Type B pancreatic cell (in vitro differentiated cells): ENCODE results near the gene BET1. TPM values are rescaled to one million over a fixed set of nuclear protein-coding genes. Genes with fewer than 3 reads are reported as not detected.

Source experiments
- DNase-seq: peaks from one replicate; pipeline ENCODE4 v3.0.0; 2021; ENCODE audit warnings: mixed read lengths; ENCODE audit not compliant: unreplicated experiment; ENCODE audit errors: extremely low spot score
- H3K27ac Mint-ChIP-seq: 2 replicates; pipeline ENCODE4 v1.8.0; 2021; ENCODE audit warnings: mild to moderate bottlenecking, mixed read lengths
- H3K27me3 Mint-ChIP-seq: 2 replicates; pipeline ENCODE4 v1.8.0; 2021; ENCODE audit warnings: mixed read lengths
- H3K36me3 Mint-ChIP-seq: 2 replicates; pipeline ENCODE4 v1.8.0; 2021; ENCODE audit warnings: mixed read lengths
- H3K4me1 Mint-ChIP-seq: one replicate; pipeline ENCODE4 v1.8.0; 2021; ENCODE audit warnings: mixed read lengths; ENCODE audit not compliant: unreplicated experiment
- H3K4me3 Mint-ChIP-seq: 2 replicates; pipeline ENCODE4 v1.8.0; 2021; ENCODE audit warnings: mild to moderate bottlenecking, mixed read lengths
- H3K9me3 Mint-ChIP-seq: 2 replicates; pipeline ENCODE4 v1.8.0; 2021; ENCODE audit warnings: mixed read lengths
- CTCF ChIP-seq: fragments of 200-600 bp; sonication (generic); conservative IDR thresholded peaks from 2 replicates; pipeline ENCODE4 v1.5.0; 2021; ENCODE audit warnings: antibody characterized with exemption, mild to moderate bottlenecking
- total RNA-seq: library from RNA; stranded (reverse); gene quantifications from 2 replicates; pipeline ENCODE4 v1.2.1, GENCODE V29; 2021; ENCODE audit warnings: low replicate concordance

Gene BET1
- total RNA-seq, 1 donor from 2014 or later, result 25.9 TPM

- no peak overlapping the region for H3K27ac Mint-ChIP-seq
- DNase-seq, result no peak
- H3K9me3 Mint-ChIP-seq, result no peaks in the 10 kb centered on the region
- H3K4me1 Mint-ChIP-seq, result no peaks in the 10 kb centered on the region
- no peak for TF ChIP-seq CTCF
- peaks cover 20% of the 10 kb centered on the region for H3K27me3 Mint-ChIP-seq
- H3K36me3 Mint-ChIP-seq, result no peaks in the 10 kb centered on the region
- H3K4me3 Mint-ChIP-seq, result no peak overlapping the region
These were observed 11.4 kb upstream of the BET1 start for GRCh38 chr7:94015538-94015937.

- TF ChIP-seq CTCF, result no peak
- no peak for DNase-seq
- no peaks in the 10 kb centered on the region for H3K4me1 Mint-ChIP-seq
- no peaks in the 10 kb centered on the region for H3K36me3 Mint-ChIP-seq
- H3K27ac Mint-ChIP-seq, result no peak overlapping the region
- peaks cover 25% of the 10 kb centered on the region for H3K27me3 Mint-ChIP-seq
- no peaks in the 10 kb centered on the region for H3K9me3 Mint-ChIP-seq
- H3K4me3 Mint-ChIP-seq, result no peak overlapping the region
These were observed 8.6 kb upstream of the BET1 start for GRCh38 chr7:94012746-94013145.

- Mint-ChIP-seq H3K4me3 (no peak overlapping the region), H3K36me3 (no peaks in the 10 kb centered on the region), H3K27ac (no peak overlapping the region), H3K9me3 (no peaks in the 10 kb centered on the region), H3K4me1 (no peaks in the 10 kb centered on the region), H3K27me3 (peaks cover 34% of the 10 kb centered on the region)
- no peak for DNase-seq
- TF ChIP-seq CTCF, result no peak
These were observed 7.7 kb upstream of the BET1 start for GRCh38 chr7:94011714-94012353.

GRCh38 chr7:94008537-94008936 lies 4.4 kb upstream of the BET1 start:
- no peaks in the 10 kb centered on the region for H3K9me3 Mint-ChIP-seq
- H3K27me3 Mint-ChIP-seq, result peaks cover 31% of the 10 kb centered on the region
- H3K4me1 Mint-ChIP-seq, result peaks cover 4% of the 10 kb centered on the region
- H3K27ac Mint-ChIP-seq, result no peak overlapping the region
- no peaks in the 10 kb centered on the region for H3K36me3 Mint-ChIP-seq
- no peak overlapping the region for H3K4me3 Mint-ChIP-seq
- no peak for TF ChIP-seq CTCF
- DNase-seq, result no peak

- no peak for DNase-seq
- Mint-ChIP-seq H3K9me3 (no peaks in the 10 kb centered on the region), H3K4me1 (peaks cover 15% of the 10 kb centered on the region), H3K4me3 (no peak overlapping the region), H3K27ac (no peak overlapping the region), H3K36me3 (peaks cover 4% of the 10 kb centered on the region), H3K27me3 (peaks cover 24% of the 10 kb centered on the region)
- no peak for TF ChIP-seq CTCF
These were observed 1.6 kb upstream of the BET1 start for GRCh38 chr7:94005753-94006152.
